Jurkat, Clone E6-1 (cell line): ENCODE data around the gene PTPRU.

Source experiments
- DNase-seq: peaks from one replicate; pipeline ENCODE4 v3.0.0-alpha.2; 2011; ENCODE audit warnings: low read depth, low spot score
- H3K4me3 ChIP-seq: 2 replicates; pipeline ENCODE4 v1.5.1; 2011; ENCODE audit warnings: mild to moderate bottlenecking, low read length, control low read depth, moderate library complexity

Gene PTPRU

GRCh38 chr1:29342983-29343382 lies 106.7 kb downstream of the PTPRU start:
- no peak for DNase-seq
- H3K4me3 ChIP-seq = no peak overlapping the region

- H3K4me3 ChIP-seq = no peak overlapping the region
- DNase-seq = no peak
These were observed 107.2 kb downstream of the PTPRU start for GRCh38 chr1:29343476-29343875.

GRCh38 chr1:29343908-29344307 lies 107.6 kb downstream of the PTPRU start:
- no peak overlapping the region for H3K4me3 ChIP-seq
- DNase-seq = no peak

- no peak for DNase-seq
- H3K4me3 ChIP-seq = no peak overlapping the region
These were observed 108.0 kb downstream of the PTPRU start for GRCh38 chr1:29344336-29344735.

GRCh38 chr1:29346576-29346975 lies 110.3 kb downstream of the PTPRU start:
- H3K4me3 ChIP-seq = no peak overlapping the region
- DNase-seq = no peak

- no peak overlapping the region for H3K4me3 ChIP-seq
- no peak for DNase-seq
These were observed 113.7 kb downstream of the PTPRU start for GRCh38 chr1:29349871-29350491.

- no peak overlapping the region for H3K4me3 ChIP-seq
- DNase-seq = no peak
These were observed 116.5 kb downstream of the PTPRU start for GRCh38 chr1:29352719-29353420.

GRCh38 chr1:29354511-29355098 lies 118.3 kb downstream of the PTPRU start:
- H3K4me3 ChIP-seq = no peak overlapping the region
- no peak for DNase-seq

GRCh38 chr1:29355375-29355774 lies 119.1 kb downstream of the PTPRU start:
- H3K4me3 ChIP-seq = no peak overlapping the region
- no peak for DNase-seq

- DNase-seq = no peak
- H3K4me3 ChIP-seq = no peak overlapping the region
These were observed 120.3 kb downstream of the PTPRU start for GRCh38 chr1:29356663-29357062.

- no peak overlapping the region for H3K4me3 ChIP-seq
- no peak for DNase-seq
These were observed 121.1 kb downstream of the PTPRU start for GRCh38 chr1:29357452-29357851.

- no peak for DNase-seq
- no peak overlapping the region for H3K4me3 ChIP-seq
These were observed 121.9 kb downstream of the PTPRU start for GRCh38 chr1:29358183-29358582.

GRCh38 chr1:29360768-29361167 lies 124.4 kb downstream of the PTPRU start:
- no peak for DNase-seq
- no peak overlapping the region for H3K4me3 ChIP-seq

GRCh38 chr1:29361686-29362085 lies 125.4 kb downstream of the PTPRU start:
- no peak for DNase-seq
- H3K4me3 ChIP-seq = no peak overlapping the region

- DNase-seq = no peak
- no peak overlapping the region for H3K4me3 ChIP-seq
These were observed 125.8 kb downstream of the PTPRU start for GRCh38 chr1:29362116-29362515.

GRCh38 chr1:29362764-29363163 lies 126.4 kb downstream of the PTPRU start:
- DNase-seq = no peak
- H3K4me3 ChIP-seq = no peak overlapping the region

- no peak for DNase-seq
These were observed 127.2 kb downstream of the PTPRU start for GRCh38 chr1:29363536-29363935.

GRCh38 chr1:29364101-29364678 lies 127.9 kb downstream of the PTPRU start:
- DNase-seq = no peak
- no peak overlapping the region for H3K4me3 ChIP-seq

More at GRCh38 chr1:29363536-29363935, 127.2 kb downstream of the PTPRU start:
- no peak overlapping the region for H3K4me3 ChIP-seq

- H3K4me3 ChIP-seq = no peak overlapping the region
These were observed 129.8 kb downstream of the PTPRU start for GRCh38 chr1:29365906-29366670.

More at GRCh38 chr1:29365906-29366670, 129.8 kb downstream of the PTPRU start:
- DNase-seq = no peak
